Measurements from ENCODE around the gene NUFIP1. TPM values are rescaled to one million over a fixed set of nuclear protein-coding genes. Genes with fewer than 3 reads are reported as not detected.
"Not testable (repeated sequence)": the region's sequence is repeated elsewhere in the genome, so short reads cannot be mapped to it uniquely, and the experiment has no call there.

NUFIP1 gene
- total RNA-seq, 1 donor from 2014 or later: 9.3 TPM

- DNase-seq (ENCODE audit: low spot score): no peak
These were observed 19.5 kb downstream of the NUFIP1 start for GRCh38 chr13:44969551-44970484.

GRCh38 chr13:44968434-44968815, 20.8 kb downstream of the NUFIP1 start:
- no peak for DNase-seq (ENCODE audit: low spot score)

GRCh38 chr13:44967704-44968433, 21.4 kb downstream of the NUFIP1 start:
- DNase-seq (ENCODE audit: low spot score): no peak

- no peak for DNase-seq (ENCODE audit: low spot score)
These were observed 27.3 kb downstream of the NUFIP1 start for GRCh38 chr13:44961997-44962396.

GRCh38 chr13:44955406-44955805, 33.9 kb downstream of the NUFIP1 start:
- no peak for DNase-seq (ENCODE audit: low spot score)

- DNase-seq (ENCODE audit: low spot score): no peak
These were observed 35.0 kb downstream of the NUFIP1 start for GRCh38 chr13:44954224-44954623.

GRCh38 chr13:44952671-44953070, 36.6 kb downstream of the NUFIP1 start:
- no peak for DNase-seq (ENCODE audit: low spot score)

- DNase-seq (ENCODE audit: low spot score): no peak
These were observed 38.1 kb downstream of the NUFIP1 start for GRCh38 chr13:44951184-44951583.

GRCh38 chr13:44943411-44943810, 45.9 kb downstream of the NUFIP1 start:
- DNase-seq (ENCODE audit: low spot score): not testable (repeated sequence)

- DNase-seq (ENCODE audit: low spot score): no peak
These were observed 50.4 kb downstream of the NUFIP1 start for GRCh38 chr13:44938854-44939253.

- no peak for DNase-seq (ENCODE audit: low spot score)
These were observed 53.0 kb downstream of the NUFIP1 start for GRCh38 chr13:44936246-44936645.

GRCh38 chr13:44934724-44935123, 54.5 kb downstream of the NUFIP1 start:
- DNase-seq (ENCODE audit: low spot score): no peak

GRCh38 chr13:44932850-44933251, 56.4 kb downstream of the NUFIP1 start:
- no peak for DNase-seq (ENCODE audit: low spot score)

- DNase-seq (ENCODE audit: low spot score): no peak
These were observed 57.0 kb downstream of the NUFIP1 start for GRCh38 chr13:44932171-44932849.

- no peak for DNase-seq (ENCODE audit: low spot score)
These were observed 58.2 kb downstream of the NUFIP1 start for GRCh38 chr13:44930963-44931623.

- no peak for DNase-seq (ENCODE audit: low spot score)
These were observed 59.0 kb downstream of the NUFIP1 start for GRCh38 chr13:44930280-44930679.

- DNase-seq (ENCODE audit: low spot score): no peak
These were observed 59.6 kb downstream of the NUFIP1 start for GRCh38 chr13:44929692-44930091.

- no peak for DNase-seq (ENCODE audit: low spot score)
These were observed 61.3 kb downstream of the NUFIP1 start for GRCh38 chr13:44927968-44928367.

GRCh38 chr13:44921931-44922758, 67.1 kb downstream of the NUFIP1 start:
- peak; percentile 65 for DNase-seq (ENCODE audit: low spot score)

GRCh38 chr13:44921246-44921877, 67.9 kb downstream of the NUFIP1 start:
- DNase-seq (ENCODE audit: low spot score): no peak

Data from ureter (tissue), 1 donor.